GM19324 (cell line): ENCODE measurements around the gene CENPF.
"Not testable (repeated sequence)": the region's sequence is repeated elsewhere in the genome, so short reads cannot be mapped to it uniquely, and the experiment has no call there.

ENCODE experiments used
- ATAC-seq: cut with Tn5 transposase; IDR thresholded peaks from one replicate; pipeline ENCODE4 v1.9.1; 2021; ENCODE audit warnings: mild to moderate bottlenecking, moderate library complexity; ENCODE audit not compliant: unreplicated experiment, low FRiP score

CENPF gene

GRCh38 chr1:214649607-214650006 lies 46.6 kb downstream of the CENPF start:
- ATAC-seq, result no peak

- ATAC-seq, result no peak
Measured at GRCh38 chr1:214650664-214651063, 47.7 kb downstream of the CENPF start.

DNA sequence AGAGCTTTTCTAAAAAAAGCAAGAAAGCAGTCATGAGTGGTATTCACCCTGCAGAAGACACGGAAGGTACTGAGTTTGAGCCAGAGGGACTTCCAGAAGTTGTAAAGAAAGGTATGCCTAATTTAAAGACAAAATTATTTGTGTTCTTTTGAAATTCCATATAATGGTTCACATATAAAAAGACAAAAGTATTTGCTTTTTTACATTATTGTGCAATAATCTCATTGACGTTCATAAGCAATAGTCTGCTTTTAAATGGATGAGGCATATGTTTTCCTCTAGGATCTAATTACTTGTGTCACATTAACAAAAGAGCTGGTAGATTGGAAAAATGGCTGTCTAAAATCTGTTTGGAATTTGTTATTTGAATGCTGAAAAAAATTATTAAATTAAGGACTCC lies 54.3 kb downstream of the CENPF start:
- no peak for ATAC-seq

- ATAC-seq, result no peak
Measured at GRCh38 chr1:214658175-214658574, 55.2 kb downstream of the CENPF start.

GRCh38 chr1:214658785-214659184 lies 55.8 kb downstream of the CENPF start:
- ATAC-seq, result no peak

GRCh38 chr1:214660190-214660589 lies 57.2 kb downstream of the CENPF start:
- no peak for ATAC-seq

DNA sequence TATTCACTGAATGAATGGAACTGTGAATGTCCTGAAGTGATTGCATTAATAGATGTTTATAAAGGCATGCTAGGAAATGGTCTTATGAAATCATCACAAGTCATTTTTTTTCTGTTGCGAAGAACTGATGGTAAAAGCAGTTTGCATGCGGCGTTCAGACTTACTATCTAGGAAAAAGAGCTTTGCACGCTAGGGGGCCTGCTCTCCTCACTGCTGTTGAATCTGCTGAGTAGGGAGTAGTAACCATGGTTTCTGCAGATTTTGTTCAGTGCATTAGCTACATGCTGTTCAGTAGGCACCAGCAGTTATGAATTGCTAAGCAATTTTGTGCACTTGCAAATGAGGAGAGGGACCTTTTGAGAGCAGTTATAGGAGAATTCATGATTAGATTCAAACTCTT lies 57.9 kb downstream of the CENPF start:
- ATAC-seq, result no peak

DNA sequence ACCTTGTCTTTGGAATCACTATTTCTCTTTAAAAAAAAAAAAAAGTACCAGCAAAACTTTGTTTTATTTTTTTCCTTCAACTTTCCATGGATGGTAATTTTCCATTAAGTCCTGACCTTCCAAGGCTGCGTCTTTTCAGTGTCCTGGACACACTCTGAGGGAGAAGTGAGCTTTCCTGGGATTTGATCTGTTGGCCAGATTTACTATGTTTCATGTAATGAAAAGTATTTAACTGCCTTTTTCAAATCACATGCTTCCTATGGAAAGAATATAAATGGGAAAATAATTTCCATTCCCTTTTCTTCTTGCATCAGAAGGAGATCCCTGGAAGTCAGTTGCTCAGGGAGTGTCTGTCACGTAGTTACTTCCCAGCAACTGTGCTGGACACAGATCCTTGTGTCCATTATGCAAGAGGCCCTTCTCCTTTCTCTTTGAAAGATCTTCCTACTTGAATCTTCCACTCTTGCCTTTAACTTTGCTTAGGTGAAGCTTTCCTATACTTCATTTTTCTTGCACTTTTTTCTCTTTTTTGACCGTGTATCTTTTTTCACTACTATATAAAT lies 59.3 kb downstream of the CENPF start:
- no peak for ATAC-seq

GRCh38 chr1:214664651-214665433 lies 61.8 kb downstream of the CENPF start:
- no peak for ATAC-seq

- no peak for ATAC-seq
Measured at GRCh38 chr1:214665606-214666110, 62.7 kb downstream of the CENPF start.

GRCh38 chr1:214666674-214667073 lies 63.7 kb downstream of the CENPF start:
- no peak for ATAC-seq

GRCh38 chr1:214670098-214670497 lies 67.1 kb downstream of the CENPF start:
- no peak for ATAC-seq

GRCh38 chr1:214673029-214673428 lies 70.0 kb downstream of the CENPF start:
- not testable (repeated sequence) for ATAC-seq

GRCh38 chr1:214673576-214673975 lies 70.6 kb downstream of the CENPF start:
- ATAC-seq, result no peak

DNA sequence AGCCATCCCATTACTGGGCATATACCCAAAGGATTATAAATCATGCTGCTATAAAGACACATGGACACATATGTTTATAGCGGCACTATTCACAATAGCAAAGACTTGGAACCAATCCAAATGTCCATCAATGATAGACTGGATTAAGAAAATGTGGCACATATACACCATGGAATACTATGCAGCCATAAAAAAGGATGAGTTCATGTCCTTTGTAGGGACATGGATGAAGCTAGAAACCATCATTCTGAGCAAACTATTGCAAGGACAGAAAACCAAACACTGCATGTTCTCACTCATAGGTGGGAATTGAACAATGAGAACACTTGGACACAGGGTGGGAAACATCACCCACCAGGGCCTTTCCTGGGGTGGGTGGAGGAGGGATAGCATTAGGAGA lies 72.5 kb downstream of the CENPF start:
- ATAC-seq, result not testable (repeated sequence)

GRCh38 chr1:214676747-214677146 lies 73.8 kb downstream of the CENPF start:
- ATAC-seq, result no peak

DNA sequence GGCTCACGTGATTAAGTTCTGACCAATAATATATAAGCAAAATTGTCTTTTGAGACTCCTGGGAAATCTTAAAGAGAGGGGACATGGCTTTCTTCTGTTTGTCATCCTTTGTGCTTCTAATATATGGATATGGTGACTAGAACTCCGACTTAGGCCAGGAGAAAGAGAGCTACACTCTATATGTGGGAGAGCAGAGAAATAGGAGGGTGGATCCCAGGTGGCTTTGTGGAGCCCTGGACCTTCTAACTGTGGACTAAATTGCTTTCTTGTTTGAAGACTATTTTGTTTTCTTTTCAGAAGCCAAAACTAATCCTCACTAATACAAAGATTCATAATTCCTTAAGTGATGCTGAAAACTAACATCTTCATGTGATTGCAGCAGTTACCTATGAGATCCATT lies 75.0 kb downstream of the CENPF start:
- ATAC-seq, result no peak

GRCh38 chr1:214678386-214678785 lies 75.4 kb downstream of the CENPF start:
- no peak for ATAC-seq

- ATAC-seq, result no peak
Measured at GRCh38 chr1:214683621-214684020, 80.6 kb downstream of the CENPF start.

GRCh38 chr1:214685906-214686305 lies 82.9 kb downstream of the CENPF start:
- ATAC-seq, result no peak

DNA sequence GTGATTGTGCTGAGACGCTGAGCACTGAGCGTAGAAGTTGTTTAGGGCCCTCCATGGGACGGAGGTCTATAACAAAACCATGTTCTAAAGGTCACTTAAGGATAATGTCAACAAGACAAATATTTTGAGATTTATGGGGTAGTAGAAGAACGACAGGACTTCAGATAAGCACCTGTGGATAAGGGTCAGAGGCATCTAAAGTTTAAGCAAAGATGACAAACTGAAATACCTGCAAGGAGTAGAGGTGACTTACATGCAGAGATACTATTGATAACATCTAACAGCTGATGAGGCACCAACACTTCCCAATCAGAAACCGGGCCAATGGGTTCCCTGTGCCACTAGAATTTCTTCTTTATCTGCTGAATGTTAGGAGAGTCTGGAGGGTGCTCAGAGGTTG lies 83.5 kb downstream of the CENPF start:
- no peak for ATAC-seq

DNA sequence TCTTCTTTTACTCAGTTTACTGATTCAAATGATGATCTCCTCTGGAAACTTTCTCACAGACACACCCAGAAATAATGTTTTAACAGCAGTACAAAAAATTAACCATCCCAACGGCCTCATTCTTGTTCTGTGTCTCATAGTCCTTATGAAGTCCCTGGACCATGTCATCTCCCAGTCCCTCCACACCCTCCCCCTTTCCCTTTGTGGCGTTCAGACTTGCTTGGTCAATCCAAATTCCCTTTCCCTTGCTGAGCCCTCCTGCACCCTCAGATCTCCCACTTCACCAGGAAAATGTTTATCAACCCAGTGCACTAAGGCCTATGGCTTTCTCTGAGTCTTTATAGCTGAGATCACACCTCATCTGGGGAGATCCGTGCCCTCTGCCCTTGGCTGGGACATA lies 85.9 kb downstream of the CENPF start:
- no peak for ATAC-seq
